Measurements from ENCODE around the gene VRK1.

The VRK1 gene

DNA sequence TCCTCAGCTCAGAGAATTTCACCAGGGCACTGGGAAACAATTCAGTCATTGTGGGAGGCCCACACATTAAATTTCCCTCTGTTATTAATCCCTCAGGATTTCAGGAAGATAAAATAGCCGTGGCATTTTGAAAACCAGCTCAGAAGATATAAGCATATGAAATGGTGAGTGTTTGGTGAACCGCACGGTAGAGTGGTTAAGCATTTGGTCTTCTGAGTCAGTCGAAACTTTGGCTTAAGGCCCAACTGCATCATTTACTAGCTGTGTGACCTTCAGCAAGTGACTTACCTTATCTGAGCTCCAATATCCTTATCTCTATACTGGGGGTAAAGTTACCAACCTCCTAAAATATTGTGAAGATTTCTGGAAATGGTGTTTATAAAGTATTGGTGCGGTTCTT lies 5.2 kb upstream of the VRK1 start:
- no peak for DNase-seq

GRCh38 chr14:96792591-96792990 lies 4.6 kb upstream of the VRK1 start:
- no peak for DNase-seq

- DNase-seq = no peak
These were observed 3.6 kb upstream of the VRK1 start for GRCh38 chr14:96793547-96793946.

DNA sequence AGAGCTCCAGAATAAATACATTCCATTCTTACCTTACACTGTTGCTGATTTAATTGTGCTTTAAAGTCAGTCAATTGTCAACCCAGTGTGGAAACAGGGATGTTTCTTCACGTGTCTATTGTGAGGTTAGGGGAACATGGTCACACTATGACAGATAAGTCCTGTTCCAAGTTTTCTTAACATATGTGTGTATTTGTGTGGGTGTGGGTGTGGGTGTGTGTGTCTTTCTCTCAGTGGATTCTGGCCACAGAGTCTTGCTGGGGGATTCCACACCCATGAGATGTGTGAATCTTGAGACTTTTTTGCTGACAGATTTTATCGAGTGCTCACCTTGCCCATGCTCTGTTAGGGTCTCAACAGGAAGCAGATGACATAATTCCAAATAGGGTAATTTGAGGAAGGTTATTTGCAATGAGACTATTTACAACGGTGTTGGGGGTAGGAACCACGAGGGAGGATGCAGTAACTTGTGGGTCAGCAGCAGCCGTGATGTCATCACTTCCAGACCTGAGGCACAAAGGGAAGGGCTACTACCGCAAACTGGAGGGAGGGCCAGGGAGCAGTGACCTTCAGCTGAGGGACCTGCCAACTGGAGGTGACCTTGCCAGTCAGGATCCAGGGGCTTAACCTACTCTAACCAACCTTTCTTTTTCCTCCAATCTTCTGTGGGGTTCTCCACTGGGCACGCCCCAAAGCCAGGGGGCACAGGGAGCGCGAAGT lies 1.9 kb upstream of the VRK1 start:
- no peak for DNase-seq

GRCh38 chr14:96797582-96798349 lies 584 bp downstream of the VRK1 start:
- peak; percentile 69 for DNase-seq

DNA sequence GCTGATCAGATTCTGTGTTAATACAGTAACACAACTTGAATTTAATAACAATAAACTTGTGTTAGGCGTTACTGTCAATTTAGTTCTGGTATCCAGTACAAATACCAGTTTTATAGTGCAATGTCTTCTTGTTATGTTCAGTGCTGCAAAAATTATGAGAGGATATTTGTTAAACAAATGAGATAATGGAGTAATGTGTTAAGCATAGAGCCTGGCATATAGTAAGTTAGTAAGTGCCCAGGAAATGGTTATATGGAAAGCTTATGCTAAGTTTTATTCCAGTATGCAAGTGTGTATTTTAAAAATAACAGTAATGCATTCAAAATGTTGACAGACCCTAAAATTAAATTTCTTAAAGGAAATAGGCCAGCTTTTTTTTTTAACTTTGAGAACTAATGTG lies 1.8 kb downstream of the VRK1 start:
- DNase-seq = no peak

DNA sequence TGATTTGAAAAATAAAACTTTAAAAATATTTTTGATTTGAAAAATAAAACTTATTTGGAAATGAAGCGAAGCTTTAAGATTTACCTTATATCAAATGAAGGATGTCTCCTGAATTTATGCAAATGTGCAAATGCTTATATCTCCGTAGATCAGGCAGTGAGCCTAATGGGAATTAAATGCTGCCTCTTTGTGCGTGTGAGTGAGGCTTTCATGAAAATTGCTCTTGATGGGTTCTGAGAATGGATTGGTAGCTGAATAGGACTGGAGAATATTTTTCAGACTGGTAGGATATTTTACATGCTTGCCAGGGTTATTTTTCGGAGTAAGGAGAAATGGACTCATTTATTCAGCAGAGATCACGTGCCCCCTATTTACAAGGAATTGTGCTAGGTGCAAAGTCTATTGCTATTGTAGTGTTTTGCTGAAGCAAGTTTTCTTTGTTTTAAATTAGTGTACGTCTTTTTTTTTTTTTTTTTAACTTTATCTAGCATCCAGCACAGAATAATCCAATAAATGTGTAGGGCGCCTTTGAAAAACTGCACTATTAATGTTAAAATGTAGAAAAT lies 2.4 kb downstream of the VRK1 start:
- DNase-seq = no peak

DNA sequence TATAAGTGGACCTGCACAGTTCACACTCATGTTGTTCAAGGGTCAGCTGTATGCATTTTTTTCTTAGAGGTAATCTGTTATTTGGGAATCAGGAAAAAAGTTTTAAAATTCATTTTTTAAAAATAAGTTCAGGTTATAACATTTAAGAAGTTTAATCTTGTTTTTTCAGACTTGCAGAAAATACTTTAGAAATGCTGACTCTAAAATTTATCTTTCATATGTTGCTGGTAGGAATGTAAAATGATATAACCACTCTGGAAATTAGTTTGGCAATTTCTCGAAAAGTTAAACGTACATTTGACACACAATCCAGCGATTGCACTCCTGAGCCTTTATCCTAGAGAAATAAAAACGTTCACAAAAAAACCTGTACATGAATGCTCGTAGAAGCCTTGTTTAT lies 4.7 kb downstream of the VRK1 start:
- DNase-seq = no peak

- DNase-seq = peak; percentile 68
These were observed 5.8 kb downstream of the VRK1 start for GRCh38 chr14:96802963-96803362.

DNA sequence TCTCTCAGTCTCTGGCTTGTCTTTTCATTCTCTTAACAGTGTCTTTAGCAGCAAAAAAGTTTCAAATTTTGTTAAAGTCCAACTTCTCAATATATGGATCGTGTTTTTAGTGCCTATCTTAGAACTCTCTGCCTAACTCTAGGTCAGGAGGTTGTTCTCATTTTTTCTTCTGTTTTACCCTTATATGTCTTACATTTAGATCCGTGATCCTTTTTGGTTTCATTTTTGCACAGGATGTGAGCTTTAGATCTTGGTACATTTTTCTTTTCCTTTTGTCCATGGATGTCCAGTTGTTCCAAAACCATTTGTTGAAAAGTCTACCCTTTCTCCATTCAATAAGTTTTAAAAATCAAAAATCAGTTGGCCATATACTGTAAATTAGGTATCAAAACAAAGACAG lies 6.8 kb downstream of the VRK1 start:
- no peak for DNase-seq

DNA sequence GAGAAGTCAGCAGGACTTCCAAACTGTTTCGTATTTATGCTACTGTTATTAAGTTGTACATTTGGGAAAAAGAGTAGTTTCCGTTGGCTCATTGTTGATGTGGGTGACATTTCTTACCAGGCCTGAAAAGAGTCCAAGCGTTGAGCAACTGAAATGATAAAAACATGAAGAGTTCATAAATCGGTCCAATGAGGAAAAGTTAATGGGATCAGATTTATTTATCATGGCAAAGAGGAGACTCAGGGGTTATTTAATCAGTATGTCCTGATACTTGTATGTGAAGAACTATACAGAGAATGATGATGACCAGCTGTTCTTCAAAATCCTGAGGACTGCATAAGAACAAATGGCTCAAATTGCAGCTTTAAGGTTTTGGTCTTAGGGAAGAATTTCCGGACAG lies 7.7 kb downstream of the VRK1 start:
- DNase-seq = no peak

DNA sequence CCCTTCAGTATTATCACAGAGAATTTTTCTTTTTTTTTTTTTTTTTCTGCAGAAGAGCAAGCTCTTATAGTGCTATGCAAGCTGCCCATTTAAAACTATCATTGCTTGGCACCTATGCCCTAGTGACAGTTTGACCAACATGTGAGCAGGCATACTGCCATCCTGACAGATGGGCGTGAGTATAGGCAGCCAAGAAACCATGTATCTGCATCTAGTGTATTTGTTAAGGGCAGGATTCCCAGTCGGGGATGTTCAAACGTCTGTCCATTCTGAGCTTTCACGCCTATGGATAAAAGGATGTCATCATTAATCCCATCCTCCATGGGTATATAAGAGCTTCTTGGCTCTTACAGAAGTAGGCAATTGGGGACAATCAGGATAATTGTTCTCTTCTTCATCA lies 8.8 kb downstream of the VRK1 start:
- no peak for DNase-seq

- DNase-seq = peak; percentile 50
These were observed 9.7 kb downstream of the VRK1 start for GRCh38 chr14:96806836-96807235.

- peak; percentile 51 for DNase-seq
These were observed 11.6 kb downstream of the VRK1 start for GRCh38 chr14:96808619-96809406.

GRCh38 chr14:96811265-96811664 lies 14.1 kb downstream of the VRK1 start:
- DNase-seq = no peak

- no peak for DNase-seq
These were observed 14.9 kb downstream of the VRK1 start for GRCh38 chr14:96811985-96812667.

DNA sequence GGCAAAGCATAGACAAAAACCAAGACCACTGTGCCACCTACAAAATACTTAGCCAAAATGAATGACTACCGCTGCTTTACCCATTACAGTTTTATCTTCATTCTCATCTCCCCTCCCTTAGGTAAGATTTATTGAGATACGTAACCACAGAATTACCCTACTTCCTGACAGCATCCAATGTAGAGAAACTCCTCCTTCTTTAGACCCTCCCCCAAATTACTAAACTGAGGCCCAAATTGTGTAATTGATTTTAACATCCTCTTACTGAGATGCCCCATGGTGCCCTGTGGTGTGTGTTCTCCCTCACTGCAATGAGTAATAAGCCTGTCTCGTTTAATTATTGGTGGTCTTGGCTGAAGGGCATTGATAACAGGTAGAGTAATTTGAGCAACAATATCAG lies 19.1 kb downstream of the VRK1 start:
- peak; percentile 67 for DNase-seq

- no peak for DNase-seq
These were observed 20.8 kb downstream of the VRK1 start for GRCh38 chr14:96817750-96818666.

DNA sequence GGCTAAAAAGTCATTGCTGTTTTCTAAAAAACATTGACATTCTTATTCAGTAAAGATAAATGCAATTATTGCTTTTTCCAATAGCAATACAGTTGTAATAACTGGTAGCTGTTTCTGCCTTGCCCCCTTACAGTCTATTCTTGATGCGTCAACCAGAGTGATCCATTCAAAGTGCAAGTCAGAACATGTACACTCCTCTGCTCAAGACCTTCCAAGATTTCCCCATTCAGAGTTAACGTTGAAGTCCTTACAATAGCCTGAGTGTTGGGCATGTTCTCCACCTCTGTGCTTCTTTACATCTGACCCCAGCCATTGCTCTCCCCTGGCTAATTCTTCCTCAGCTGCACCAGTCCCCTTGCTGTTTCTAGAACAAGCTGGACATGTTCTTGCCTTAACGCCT lies 24.3 kb downstream of the VRK1 start:
- no peak for DNase-seq

DNA sequence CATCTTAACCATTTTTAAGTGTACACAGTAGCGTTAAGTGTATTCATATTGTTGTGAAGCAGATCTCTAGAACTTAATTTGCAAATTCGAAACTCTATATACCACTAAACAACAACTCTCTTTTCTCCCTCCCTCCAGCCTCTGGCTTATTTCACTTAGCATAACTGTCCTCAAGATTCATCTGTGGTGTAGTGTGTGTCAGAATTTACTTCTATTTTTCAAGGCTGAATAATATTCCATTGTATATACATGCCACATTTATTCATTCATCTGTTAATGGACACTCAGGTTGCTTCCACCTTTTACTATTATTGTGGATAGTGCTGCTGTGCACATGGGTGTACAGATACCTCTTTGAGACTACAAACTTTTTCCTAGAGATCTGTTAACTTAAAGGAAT lies 26.5 kb downstream of the VRK1 start:
- DNase-seq = no peak

GRCh38 chr14:96824283-96824682 lies 27.1 kb downstream of the VRK1 start:
- no peak for DNase-seq

DNA sequence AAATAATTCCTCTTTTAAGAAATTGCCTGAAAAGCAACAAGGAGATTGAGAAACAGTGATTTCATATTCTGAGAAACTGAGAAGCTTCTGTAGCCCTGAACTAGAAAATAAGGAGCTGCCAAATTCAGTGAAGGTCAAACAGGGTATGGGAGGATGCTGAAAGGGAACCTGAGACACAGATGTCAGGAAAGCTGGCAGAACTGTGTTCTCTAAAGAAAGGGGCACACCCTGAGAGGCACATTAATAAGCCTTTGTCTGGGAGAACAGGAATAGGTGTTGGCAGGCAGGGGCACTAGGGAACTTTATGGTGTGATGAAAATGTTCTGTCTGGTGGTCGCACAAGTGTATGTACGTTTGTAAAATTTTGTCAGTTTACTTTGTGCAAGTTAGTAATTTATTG lies 29.6 kb downstream of the VRK1 start:
- no peak for DNase-seq

Measured in hematopoietic multipotent progenitor cell treated with erythropoietin and hydrocortisone succinate and interleukin-3 and kit ligand, for 6 days (in vitro differentiated cells).